ENCODE measurements around the gene TTBK2. TPM values are rescaled to one million over a fixed set of nuclear protein-coding genes. Genes with fewer than 3 reads are reported as not detected.
A peak's percentile ranks its signal among the peaks of the same experiment; 100 is the strongest.

The TTBK2 gene
- total and polyA plus RNA-seq, 2 donors (not counting 1 experiment from before 2014, with no cell fraction given), result 4.3 to 39.6 TPM

DNA sequence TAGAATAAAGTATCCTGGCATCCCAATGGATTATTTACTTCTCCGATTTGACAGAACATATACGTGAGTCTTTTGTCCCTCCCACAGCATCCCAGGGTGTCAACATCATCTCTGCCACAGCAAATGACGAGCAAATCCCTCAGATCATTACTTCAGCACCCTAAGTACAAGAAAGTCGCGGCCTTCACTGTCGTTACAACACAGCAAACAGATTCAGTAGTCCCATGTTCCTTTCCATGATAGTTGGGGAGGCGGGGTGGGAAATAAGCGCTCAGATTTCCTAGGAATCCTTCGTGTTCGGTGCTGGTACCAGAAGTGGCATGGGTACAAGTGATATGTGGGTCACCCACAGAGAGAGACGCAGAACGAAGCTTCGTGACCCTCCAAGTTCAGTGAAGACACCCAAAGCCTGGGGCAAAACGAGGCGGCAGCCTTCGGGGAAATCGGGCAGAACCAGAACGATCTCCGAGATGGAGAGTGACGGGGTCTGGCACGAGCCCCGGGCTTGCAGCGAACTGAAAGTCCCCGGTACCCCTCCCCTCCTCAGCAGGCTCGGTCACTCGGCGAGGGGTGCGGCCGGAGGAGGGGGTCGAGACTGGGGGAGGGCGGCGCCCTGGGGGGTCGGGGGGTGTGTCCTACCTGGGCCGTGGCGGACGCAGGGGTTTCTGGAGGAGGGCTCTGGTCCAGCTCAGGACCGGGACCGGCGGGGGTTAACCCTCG is 619 bp downstream of the TTBK2 start:
- Mint-ChIP-seq H3K27me3 (no peaks in the 10 kb centered on the region), H3K4me3 (peak overlapping the region; percentile 90), H3K9me3 (ENCODE audit: insufficient read depth) (no peaks in the 10 kb centered on the region), H3K27ac (peak overlapping the region; percentile 78), H3K4me1 (peaks cover 41% of the 10 kb centered on the region)
- H3K9me3 ChIP-seq (ENCODE audit: control extremely low read depth in 1 of 3, control insufficient read depth in 2 of 3, insufficient read depth in 1 of 3, low read length in 2 of 3), result no peaks in the 10 kb centered on the region
- WGBS (ENCODE audit: insufficient coverage), result 2% methylated on average over 31 of the region's 40 CpGs
- no peaks in the 10 kb centered on the region for H3K27me3 ChIP-seq (replicated peaks in 1 of 4; ENCODE audit: control extremely low read depth in 1 of 4, control insufficient read depth in 3 of 4, insufficient read depth in 4 of 4, low read length in 3 of 4)
- peak overlapping the region; percentile 65 for H3K9ac ChIP-seq (ENCODE audit: low read length)
- no peak for DNase-seq
- peak; percentile 28 for ATAC-seq (ENCODE audit: low read depth)
- H3K79me2 ChIP-seq (ENCODE audit: control insufficient read depth, insufficient read depth, low read length), result peaks cover 48% of the 10 kb centered on the region
- no peaks in the 10 kb centered on the region for H3K36me3 ChIP-seq (replicated peaks in 1 of 2; ENCODE audit: control extremely low read depth in 1 of 2, control insufficient read depth in 1 of 2, extremely low read depth in 1 of 2, insufficient read depth in 2 of 2, low read length in 1 of 2)
- TF ChIP-seq, protein P1, sequence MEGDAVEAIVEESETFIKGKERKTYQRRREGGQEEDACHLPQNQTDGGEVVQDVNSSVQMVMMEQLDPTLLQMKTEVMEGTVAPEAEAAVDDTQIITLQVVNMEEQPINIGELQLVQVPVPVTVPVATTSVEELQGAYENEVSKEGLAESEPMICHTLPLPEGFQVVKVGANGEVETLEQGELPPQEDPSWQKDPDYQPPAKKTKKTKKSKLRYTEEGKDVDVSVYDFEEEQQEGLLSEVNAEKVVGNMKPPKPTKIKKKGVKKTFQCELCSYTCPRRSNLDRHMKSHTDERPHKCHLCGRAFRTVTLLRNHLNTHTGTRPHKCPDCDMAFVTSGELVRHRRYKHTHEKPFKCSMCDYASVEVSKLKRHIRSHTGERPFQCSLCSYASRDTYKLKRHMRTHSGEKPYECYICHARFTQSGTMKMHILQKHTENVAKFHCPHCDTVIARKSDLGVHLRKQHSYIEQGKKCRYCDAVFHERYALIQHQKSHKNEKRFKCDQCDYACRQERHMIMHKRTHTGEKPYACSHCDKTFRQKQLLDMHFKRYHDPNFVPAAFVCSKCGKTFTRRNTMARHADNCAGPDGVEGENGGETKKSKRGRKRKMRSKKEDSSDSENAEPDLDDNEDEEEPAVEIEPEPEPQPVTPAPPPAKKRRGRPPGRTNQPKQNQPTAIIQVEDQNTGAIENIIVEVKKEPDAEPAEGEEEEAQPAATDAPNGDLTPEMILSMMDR (IDR thresholded peaks at IDR 0.05), result no peak
- no peak for TF ChIP-seq EZH2 (IDR thresholded peaks at IDR 0.05; ENCODE audit: borderline replicate concordance, insufficient read depth, low read depth, low read length, poor library complexity, severe bottlenecking)
- intact Hi-C loops (cut with micrococcal nuclease), result loop anchor here (1.0 to 5.0 kb wide), 6 partner anchors 265 to 1688 kb away; partner anchors contain the start of genes CCNDBP1, CHP1, EXD1 and PDIA3
- POLR2A ChIA-PET, result no interaction called here
- peak overlapping the region; percentile 86 for H2AFZ ChIP-seq (ENCODE audit: insufficient read depth, low read depth, low read length, poor library complexity, severe bottlenecking)
- H3K27ac ChIP-seq (ENCODE audit: low read length in 2 of 2), result peak overlapping the region; percentile 41 to 46
- peak overlapping the region; percentile 74 for H3K4me2 ChIP-seq (replicated peaks; ENCODE audit: low read depth, low read length, poor library complexity, severe bottlenecking)
- H4K20me1 ChIP-seq (ENCODE audit: control insufficient read depth, insufficient read depth, low read length, poor library complexity, severe bottlenecking), result no peaks in the 10 kb centered on the region
- peaks cover 12 to 27% of the 10 kb centered on the region in 2 donors for H3K4me1 ChIP-seq (ENCODE audit: control insufficient read depth in 2 of 2, insufficient read depth in 2 of 2, low read length in 2 of 2)
- CTCF ChIA-PET, result no interaction called here
- peak overlapping the region; percentile 67 to 83 (median 73) for H3K4me3 ChIP-seq (ENCODE audit: control extremely low read depth in 1 of 5, extremely low read depth in 1 of 5, insufficient read depth in 1 of 5, low read depth in 2 of 5, low read length in 4 of 5)

- H3K4me1 ChIP-seq (ENCODE audit: control insufficient read depth in 2 of 2, insufficient read depth in 2 of 2, low read length in 2 of 2), result peaks cover 12 to 27% of the 10 kb centered on the region in 2 donors
- TF ChIP-seq EZH2 (IDR thresholded peaks at IDR 0.05; ENCODE audit: borderline replicate concordance, insufficient read depth, low read depth, low read length, poor library complexity, severe bottlenecking), result no peak
- TF ChIP-seq, protein P1 (IDR thresholded peaks at IDR 0.05), result no peak
- ATAC-seq (ENCODE audit: low read depth), result no peak
- H3K27me3 ChIP-seq (replicated peaks in 1 of 4; ENCODE audit: control extremely low read depth in 1 of 4, control insufficient read depth in 3 of 4, insufficient read depth in 4 of 4, low read length in 3 of 4), result no peaks in the 10 kb centered on the region
- H3K79me2 ChIP-seq (ENCODE audit: control insufficient read depth, insufficient read depth, low read length), result peaks cover 48% of the 10 kb centered on the region
- no peak for DNase-seq
- H3K4me3 ChIP-seq (ENCODE audit: control extremely low read depth in 1 of 5, extremely low read depth in 1 of 5, insufficient read depth in 1 of 5, low read depth in 2 of 5, low read length in 4 of 5), result peak overlapping the region in 3 of 5 experiments; percentile 67 to 83 (median 73)
- ChIA-PET POLR2A (no interaction called here), CTCF (no interaction called here)
- peak overlapping the region; percentile 86 for H2AFZ ChIP-seq (ENCODE audit: insufficient read depth, low read depth, low read length, poor library complexity, severe bottlenecking)
- no peak overlapping the region for H3K27ac Mint-ChIP-seq
- no peaks in the 10 kb centered on the region for H3K36me3 ChIP-seq (replicated peaks in 1 of 2; ENCODE audit: control extremely low read depth in 1 of 2, control insufficient read depth in 1 of 2, extremely low read depth in 1 of 2, insufficient read depth in 2 of 2, low read length in 1 of 2)
- peak overlapping the region; percentile 65 for H3K9ac ChIP-seq (ENCODE audit: low read length)
- H3K4me2 ChIP-seq (replicated peaks; ENCODE audit: low read depth, low read length, poor library complexity, severe bottlenecking), result peak overlapping the region; percentile 74
- H3K4me1 Mint-ChIP-seq, result peaks cover 46% of the 10 kb centered on the region
- H3K9me3 Mint-ChIP-seq (ENCODE audit: insufficient read depth), result no peaks in the 10 kb centered on the region
- intact Hi-C loops (cut with micrococcal nuclease), result no loop called here
- H4K20me1 ChIP-seq (ENCODE audit: control insufficient read depth, insufficient read depth, low read length, poor library complexity, severe bottlenecking), result no peaks in the 10 kb centered on the region
- H3K9me3 ChIP-seq (ENCODE audit: control extremely low read depth in 1 of 3, control insufficient read depth in 2 of 3, insufficient read depth in 1 of 3, low read length in 2 of 3), result no peaks in the 10 kb centered on the region
- H3K27me3 Mint-ChIP-seq, result no peaks in the 10 kb centered on the region
- peak overlapping the region; percentile 90 for H3K4me3 Mint-ChIP-seq
- 50% methylated on average over 1 of the region's 2 CpGs for WGBS (ENCODE audit: insufficient coverage)
- H3K27ac ChIP-seq (ENCODE audit: low read length in 2 of 2), result no peak overlapping the region
Measured at GRCh38 chr15:42919308-42919707, 1.3 kb downstream of the TTBK2 start.

Data from B cell (primary cell).